MM.1S (cell line): ENCODE measurements around the gene BARHL1.

Source experiments
- EZH2 ChIP-seq: fragments of 300-600 bp; sonication (generic); optimal IDR thresholded peaks from 2 replicates; pipeline ENCODE3; 2017; ENCODE audit warnings: low read depth, mild to moderate bottlenecking, antibody characterized with exemption, low read length, mixed read lengths
- TF ChIP-seq, protein P1 (sequence below): fragments of 300-600 bp; sonication (generic); IDR thresholded peaks from 2 replicates; pipeline ENCODE4 v1.5.1; 2016; ENCODE audit warnings: antibody characterized with exemption, low read length, mixed read lengths

DNA sequence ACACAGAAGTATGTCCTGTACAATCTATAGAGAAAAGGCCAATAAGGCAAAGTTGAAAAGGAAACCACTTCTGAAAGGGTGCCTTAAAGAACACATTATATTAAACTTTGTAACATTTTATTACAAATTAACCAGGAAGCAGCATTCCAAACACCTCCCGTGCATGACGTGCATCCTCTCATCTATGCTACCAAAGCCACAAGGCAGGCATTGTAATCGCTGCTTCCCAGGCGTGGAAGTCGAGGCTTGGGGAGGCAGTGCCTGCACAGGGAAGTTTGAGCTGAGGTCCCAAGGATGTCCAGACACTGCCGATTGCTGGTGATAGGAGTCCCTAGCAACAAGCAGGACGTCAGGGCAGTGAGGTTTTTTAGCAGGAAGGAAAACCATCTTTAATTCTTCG, 44.3 kb upstream of the BARHL1 start:
- TF ChIP-seq, protein P1, sequence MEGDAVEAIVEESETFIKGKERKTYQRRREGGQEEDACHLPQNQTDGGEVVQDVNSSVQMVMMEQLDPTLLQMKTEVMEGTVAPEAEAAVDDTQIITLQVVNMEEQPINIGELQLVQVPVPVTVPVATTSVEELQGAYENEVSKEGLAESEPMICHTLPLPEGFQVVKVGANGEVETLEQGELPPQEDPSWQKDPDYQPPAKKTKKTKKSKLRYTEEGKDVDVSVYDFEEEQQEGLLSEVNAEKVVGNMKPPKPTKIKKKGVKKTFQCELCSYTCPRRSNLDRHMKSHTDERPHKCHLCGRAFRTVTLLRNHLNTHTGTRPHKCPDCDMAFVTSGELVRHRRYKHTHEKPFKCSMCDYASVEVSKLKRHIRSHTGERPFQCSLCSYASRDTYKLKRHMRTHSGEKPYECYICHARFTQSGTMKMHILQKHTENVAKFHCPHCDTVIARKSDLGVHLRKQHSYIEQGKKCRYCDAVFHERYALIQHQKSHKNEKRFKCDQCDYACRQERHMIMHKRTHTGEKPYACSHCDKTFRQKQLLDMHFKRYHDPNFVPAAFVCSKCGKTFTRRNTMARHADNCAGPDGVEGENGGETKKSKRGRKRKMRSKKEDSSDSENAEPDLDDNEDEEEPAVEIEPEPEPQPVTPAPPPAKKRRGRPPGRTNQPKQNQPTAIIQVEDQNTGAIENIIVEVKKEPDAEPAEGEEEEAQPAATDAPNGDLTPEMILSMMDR = no peak
- no peak for TF ChIP-seq EZH2
